ENCODE measurements around the gene PRDX3.

Gene PRDX3

GRCh38 chr10:119221201-119221600, 42.6 kb upstream of the PRDX3 start:
- no peaks in the 10 kb centered on the region for H3F3A ChIP-seq (ENCODE audit: insufficient read depth, low read length)
- no peak overlapping the region for H3K9ac ChIP-seq (ENCODE audit: low read length)
- no peak overlapping the region for H3K27ac ChIP-seq (ENCODE audit: low read depth, low read length, poor library complexity, severe bottlenecking)
- H3K9me2 ChIP-seq (ENCODE audit: low read depth, low read length), result no peaks in the 10 kb centered on the region
- no peaks in the 10 kb centered on the region for H3K36me3 ChIP-seq (ENCODE audit: insufficient read depth, low read length)
- no peaks in the 10 kb centered on the region for H3K9me3 ChIP-seq (ENCODE audit: low read length)
- H4K20me1 ChIP-seq (ENCODE audit: insufficient read depth, low read length), result no peaks in the 10 kb centered on the region
- H3K4me1 ChIP-seq (ENCODE audit: insufficient read depth, low read length, severe bottlenecking), result no peaks in the 10 kb centered on the region
- no peaks in the 10 kb centered on the region for H3K79me2 ChIP-seq (ENCODE audit: insufficient read depth, low read length)
- H3K27me3 ChIP-seq (ENCODE audit: insufficient read depth, low read length), result peaks cover 3% of the 10 kb centered on the region; the same call in 1 of the 2 replicates
- no peak overlapping the region for H3K4me3 ChIP-seq (ENCODE audit: low read depth, low read length, poor library complexity, severe bottlenecking)
- H3K4me2 ChIP-seq (ENCODE audit: low read length), result no peak overlapping the region
- TF ChIP-seq CTCF (IDR thresholded peaks at IDR 0.05; ENCODE audit: low read length), result no peak
- no peak for TF ChIP-seq EZH2 (IDR thresholded peaks at IDR 0.05; ENCODE audit: borderline replicate concordance, low read length)
- H2AFZ ChIP-seq (ENCODE audit: low read length), result no peak overlapping the region

- H3K9me3 ChIP-seq (ENCODE audit: low read length), result no peaks in the 10 kb centered on the region
- H3F3A ChIP-seq (ENCODE audit: insufficient read depth, low read length), result no peaks in the 10 kb centered on the region
- no peaks in the 10 kb centered on the region for H3K36me3 ChIP-seq (ENCODE audit: insufficient read depth, low read length)
- peaks cover 3% of the 10 kb centered on the region; the same call in 1 of the 2 replicates for H3K27me3 ChIP-seq (ENCODE audit: insufficient read depth, low read length)
- H3K9ac ChIP-seq (ENCODE audit: low read length), result no peak overlapping the region
- no peaks in the 10 kb centered on the region for H3K4me1 ChIP-seq (ENCODE audit: insufficient read depth, low read length, severe bottlenecking)
- no peak overlapping the region for H2AFZ ChIP-seq (ENCODE audit: low read length)
- TF ChIP-seq CTCF (IDR thresholded peaks at IDR 0.05; ENCODE audit: low read length) (no peak), EZH2 (IDR thresholded peaks at IDR 0.05; ENCODE audit: borderline replicate concordance, low read length) (no peak)
- no peaks in the 10 kb centered on the region for H3K9me2 ChIP-seq (ENCODE audit: low read depth, low read length)
- no peak overlapping the region for H3K27ac ChIP-seq (ENCODE audit: low read depth, low read length, poor library complexity, severe bottlenecking)
- H3K4me2 ChIP-seq (ENCODE audit: low read length), result no peak overlapping the region
- H4K20me1 ChIP-seq (ENCODE audit: insufficient read depth, low read length), result no peaks in the 10 kb centered on the region
- no peaks in the 10 kb centered on the region for H3K79me2 ChIP-seq (ENCODE audit: insufficient read depth, low read length)
- H3K4me3 ChIP-seq (ENCODE audit: low read depth, low read length, poor library complexity, severe bottlenecking), result no peak overlapping the region
Observed at GRCh38 chr10:119219871-119220270, 41.3 kb upstream of the PRDX3 start.

GRCh38 chr10:119217991-119218490, 39.4 kb upstream of the PRDX3 start:
- H3K4me2 ChIP-seq (ENCODE audit: low read length), result no peak overlapping the region
- H3K9ac ChIP-seq (ENCODE audit: low read length), result no peak overlapping the region
- no peak for TF ChIP-seq CTCF (IDR thresholded peaks at IDR 0.05; ENCODE audit: low read length)
- TF ChIP-seq EZH2 (IDR thresholded peaks at IDR 0.05; ENCODE audit: borderline replicate concordance, low read length), result no peak
- 0 out of 2 replicates have a peak, but pooled peaks cover 3% of the 10 kb centered on the region for H3K27me3 ChIP-seq (ENCODE audit: insufficient read depth, low read length)
- H3K9me3 ChIP-seq (ENCODE audit: low read length), result no peaks in the 10 kb centered on the region
- no peaks in the 10 kb centered on the region for H3K79me2 ChIP-seq (ENCODE audit: insufficient read depth, low read length)
- H3F3A ChIP-seq (ENCODE audit: insufficient read depth, low read length), result no peaks in the 10 kb centered on the region
- no peak overlapping the region for H2AFZ ChIP-seq (ENCODE audit: low read length)
- no peaks in the 10 kb centered on the region for H3K36me3 ChIP-seq (ENCODE audit: insufficient read depth, low read length)
- H4K20me1 ChIP-seq (ENCODE audit: insufficient read depth, low read length), result no peaks in the 10 kb centered on the region
- H3K4me1 ChIP-seq (ENCODE audit: insufficient read depth, low read length, severe bottlenecking), result no peaks in the 10 kb centered on the region
- H3K9me2 ChIP-seq (ENCODE audit: low read depth, low read length), result no peaks in the 10 kb centered on the region
- H3K27ac ChIP-seq (ENCODE audit: low read depth, low read length, poor library complexity, severe bottlenecking), result no peak overlapping the region
- no peak overlapping the region for H3K4me3 ChIP-seq (ENCODE audit: low read depth, low read length, poor library complexity, severe bottlenecking)
